GM18909 (cell line): Measurements from ENCODE around the gene MZB1.
"Not testable (repeated sequence)": the region's sequence is repeated elsewhere in the genome, so short reads cannot be mapped to it uniquely, and the experiment has no call there.

Experiments used
- ATAC-seq: cut with Tn5 transposase; IDR thresholded peaks from one replicate; pipeline ENCODE4 v1.9.1; 2021; ENCODE audit warnings: mild to moderate bottlenecking; ENCODE audit not compliant: unreplicated experiment, poor library complexity

Gene MZB1

GRCh38 chr5:139393497-139394122 lies 3.9 kb upstream of the MZB1 start:
- no peak for ATAC-seq

DNA sequence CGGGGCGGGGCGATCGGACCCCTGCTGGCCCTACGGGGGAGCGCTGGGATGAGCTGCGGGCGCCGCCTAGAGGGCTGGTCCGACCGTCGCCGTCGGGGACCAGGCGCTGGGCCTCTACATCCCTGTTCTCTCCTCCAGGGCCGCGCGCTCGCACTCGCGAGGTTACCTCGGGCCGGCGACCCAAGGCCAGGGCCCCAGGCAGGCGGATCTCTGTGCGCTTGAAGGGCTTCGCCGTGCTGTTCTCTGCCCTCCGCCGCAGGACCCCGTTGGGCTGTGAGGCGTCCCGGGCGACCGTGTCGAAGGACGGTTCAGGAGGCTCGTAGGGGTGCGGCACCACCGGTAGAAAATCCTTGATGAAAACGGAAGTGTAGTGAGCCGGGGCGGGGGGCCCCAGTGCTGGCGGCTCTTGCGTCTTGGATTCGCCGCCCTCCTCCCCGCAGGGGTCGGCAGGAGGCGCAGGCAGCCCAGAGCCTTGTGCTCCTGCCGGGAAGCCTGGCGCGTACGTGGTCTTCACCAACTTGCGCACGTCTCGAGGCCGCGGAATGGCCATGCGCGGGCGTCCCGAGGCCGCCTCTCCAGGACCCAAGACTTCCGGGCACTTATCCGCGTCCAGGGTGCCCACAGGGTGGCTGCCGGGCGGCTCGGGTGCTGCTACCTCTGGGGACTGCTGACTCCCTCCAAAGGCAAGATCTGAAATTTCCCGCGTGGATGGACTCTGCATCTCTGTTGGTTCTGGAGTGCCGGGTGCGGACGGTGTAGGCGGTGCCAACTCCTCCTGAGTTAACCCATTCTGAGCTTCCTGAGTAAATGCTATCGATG lies 3.2 kb upstream of the MZB1 start:
- ATAC-seq: peak; percentile 54

DNA sequence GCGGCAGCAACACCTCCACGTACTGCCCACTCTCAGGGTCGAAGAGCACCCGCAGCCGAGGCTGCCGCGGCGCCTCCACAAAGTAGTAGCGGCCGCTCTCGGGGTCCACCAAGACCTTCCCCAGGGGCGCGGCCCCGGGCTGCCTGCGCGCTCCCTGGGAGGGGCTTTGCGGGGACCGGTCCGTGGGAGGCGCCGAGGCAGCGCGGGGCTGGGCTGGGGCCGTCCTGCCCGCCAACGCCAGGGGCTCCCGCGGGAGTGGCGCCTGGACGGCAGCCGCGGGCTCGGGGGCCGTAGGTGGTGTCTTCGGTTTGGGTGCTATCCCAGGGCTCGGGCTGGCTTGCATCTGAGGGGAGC lies 2.6 kb upstream of the MZB1 start:
- ATAC-seq: no peak

DNA sequence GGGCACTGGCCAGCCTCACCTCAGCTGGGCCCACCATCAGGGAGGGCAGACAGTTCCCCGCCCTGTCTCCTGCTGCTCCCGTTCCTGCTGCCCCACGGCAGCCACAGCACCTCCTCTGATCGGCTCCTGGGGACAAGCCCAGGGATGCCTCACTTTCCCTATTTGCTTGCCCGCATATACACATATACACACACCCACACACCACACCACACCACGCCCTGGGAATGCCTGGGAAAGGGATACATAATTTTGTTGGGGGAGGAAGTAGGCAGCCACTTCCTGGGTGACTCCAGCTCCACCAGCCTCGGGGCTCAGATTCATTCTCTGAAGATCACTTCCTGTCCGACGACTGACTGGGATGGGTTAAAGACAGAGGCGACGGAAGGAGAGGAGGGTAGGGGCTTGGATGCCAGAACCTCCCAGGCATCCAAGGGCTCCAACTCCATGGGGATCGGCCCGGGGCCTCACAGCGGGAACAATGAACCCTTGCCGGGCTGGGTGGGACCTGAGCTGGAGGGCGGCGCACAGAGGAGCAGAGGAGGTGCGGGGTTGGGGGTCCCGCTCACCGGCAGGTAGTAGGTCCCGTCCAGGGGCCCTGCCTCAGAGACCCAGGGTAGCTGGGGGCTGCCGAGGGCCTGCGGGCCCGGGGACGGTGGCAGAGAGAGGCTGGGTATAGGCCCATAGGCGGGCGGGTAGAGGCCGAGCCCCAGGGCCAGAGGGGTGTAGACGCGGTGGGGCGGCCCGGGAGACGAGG lies 2.0 kb upstream of the MZB1 start:
- ATAC-seq: no peak

- no peak for ATAC-seq
Observed at GRCh38 chr5:139390639-139391569, 1.2 kb upstream of the MZB1 start.

DNA sequence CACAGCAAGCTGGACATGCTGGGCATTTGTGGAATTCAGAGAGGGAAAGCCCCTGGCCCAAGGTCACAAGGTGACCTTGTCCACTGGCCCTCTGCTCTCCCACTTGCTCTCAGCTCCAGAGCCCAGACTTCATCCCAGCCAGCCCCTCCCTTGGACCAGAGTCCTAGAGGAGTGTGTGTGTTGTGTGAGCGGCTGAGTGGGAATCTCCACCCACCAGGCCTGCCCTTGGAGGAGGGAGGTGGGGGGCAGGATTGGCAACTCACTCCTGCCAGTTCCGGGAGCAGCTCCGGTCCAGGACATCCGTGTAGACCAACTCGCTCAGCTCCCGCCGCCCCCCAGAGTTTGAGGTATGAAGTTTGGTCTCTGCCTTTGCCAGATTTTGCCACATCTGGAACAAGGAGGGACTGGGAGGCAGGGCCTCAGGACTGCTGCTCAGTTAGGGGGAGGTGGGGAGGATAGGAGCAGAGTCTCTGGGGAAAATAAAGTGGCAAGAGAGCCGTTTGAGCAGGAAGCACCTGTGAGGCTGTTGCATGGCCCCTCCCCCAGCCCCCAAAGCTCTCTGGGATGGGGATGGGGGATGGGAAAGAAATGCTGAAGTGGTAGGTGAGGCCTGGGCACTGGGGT lies 1.4 kb downstream of the MZB1 start:
- ATAC-seq: no peak

- no peak for ATAC-seq
Observed at GRCh38 chr5:139387611-139388197, 2.0 kb downstream of the MZB1 start.

DNA sequence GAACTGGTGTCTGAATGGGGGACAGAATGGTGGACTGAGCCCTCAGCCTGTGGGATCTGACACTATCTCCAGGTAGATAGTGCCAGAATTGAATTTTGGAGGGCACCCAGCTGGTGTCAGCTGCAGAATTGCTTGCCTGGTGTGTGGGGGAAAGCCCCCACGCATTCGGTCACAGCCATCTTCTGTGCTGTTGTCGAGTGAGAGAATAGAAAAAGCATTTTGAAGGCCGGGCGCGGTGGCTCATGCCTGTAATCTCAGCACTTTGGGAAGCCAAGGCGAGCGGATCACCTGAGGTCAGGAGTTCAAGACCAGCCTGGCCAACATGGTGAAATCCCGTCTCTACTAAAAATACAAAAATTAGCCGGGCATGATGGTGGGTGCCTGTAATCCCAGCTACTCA lies 2.8 kb downstream of the MZB1 start:
- ATAC-seq: not testable (repeated sequence)

- no peak for ATAC-seq
Observed at GRCh38 chr5:139386050-139386438, 3.7 kb downstream of the MZB1 start.

- ATAC-seq: no peak
Observed at GRCh38 chr5:139385061-139386049, 4.4 kb downstream of the MZB1 start.

GRCh38 chr5:139384591-139385051 lies 5.1 kb downstream of the MZB1 start:
- no peak for ATAC-seq

GRCh38 chr5:139383993-139384590 lies 5.6 kb downstream of the MZB1 start:
- no peak for ATAC-seq

DNA sequence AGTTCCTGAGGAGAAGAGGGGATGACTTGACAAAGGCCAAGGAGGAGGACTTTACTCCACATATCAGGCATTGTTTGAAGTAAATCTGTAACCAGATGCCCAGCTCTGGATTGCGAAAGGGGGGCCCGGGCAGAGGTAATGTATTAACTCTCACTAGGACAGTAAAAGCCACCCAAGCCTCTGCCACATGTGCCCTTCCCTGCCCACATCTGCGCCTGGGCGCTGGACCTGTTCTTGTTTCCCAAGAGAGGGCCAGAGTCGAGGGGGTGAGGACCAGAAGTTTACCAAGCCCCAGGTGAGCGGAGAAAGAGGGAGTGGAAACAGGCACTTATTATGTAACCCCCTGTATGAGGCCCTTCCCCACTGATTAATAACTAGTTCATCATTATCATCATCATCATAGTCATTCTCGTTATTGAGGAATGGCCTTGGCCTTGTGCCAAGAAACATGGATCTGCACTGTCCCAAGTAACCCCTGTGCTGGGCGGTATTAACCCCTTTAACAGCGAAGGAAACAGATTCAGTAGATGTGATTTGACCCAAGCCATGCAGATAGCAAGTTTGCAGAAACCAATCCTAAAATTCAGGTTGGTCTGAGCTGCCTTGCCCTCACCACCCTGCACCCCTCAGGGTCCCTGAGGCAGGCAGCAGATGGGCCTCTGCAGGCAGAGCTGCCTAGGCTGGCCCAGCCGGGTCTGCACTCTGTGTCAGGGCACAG lies 6.3 kb downstream of the MZB1 start, which contains the start of gene SLC23A1:
TSS of gene SLC23A1 (minus strand) at position 23 of the 718 bp plus-strand sequence. CDS start 44 bp downstream, outside the sequence.
- ATAC-seq: no peak

DNA sequence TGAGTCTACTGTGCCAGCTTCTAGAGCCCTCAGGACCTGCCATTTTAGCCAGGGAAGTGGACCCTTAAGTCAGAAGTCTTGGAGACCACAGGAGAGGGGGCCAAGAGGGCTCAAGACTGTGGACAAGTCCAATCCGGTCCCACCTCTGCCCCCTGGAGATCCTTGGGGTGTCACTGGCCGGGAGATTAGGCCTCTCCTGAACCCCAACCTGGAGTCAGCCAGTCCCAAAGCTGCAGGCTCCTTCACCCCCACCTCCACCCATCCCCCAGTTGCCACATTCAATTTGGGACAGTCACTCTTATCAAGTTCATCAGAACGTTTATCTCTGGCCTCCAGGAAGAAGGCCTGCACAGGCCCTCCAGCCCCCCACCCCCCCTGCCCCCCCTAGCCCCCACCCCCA lies 6.9 kb downstream of the MZB1 start:
- no peak for ATAC-seq

GRCh38 chr5:139381837-139382761 lies 7.6 kb downstream of the MZB1 start:
- ATAC-seq: no peak
